ENCODE measurements around the gene SEMA7A.
A peak's percentile ranks its signal among the peaks of the same experiment; 100 is the strongest.

SEMA7A gene

GRCh38 chr15:74386496-74387140 lies 47.1 kb downstream of the SEMA7A start:
- Histone ChIP-seq H3K9me3 (ENCODE audit: control extremely low read depth in 1 of 5, control insufficient read depth in 4 of 5, insufficient read depth in 2 of 5, low read depth in 1 of 5, low read length in 4 of 5) (no peaks in the 10 kb centered on the region), H3K36me3 (ENCODE audit: control insufficient read depth in 4 of 4, insufficient read depth in 4 of 4, low read length in 3 of 4) (no peaks in the 10 kb centered on the region), H3K4me1 (ENCODE audit: control extremely low read depth in 1 of 4, control insufficient read depth in 4 of 4, insufficient read depth in 4 of 4, low read length in 3 of 4) (peaks cover 0 to 90% (median 82%) of the 10 kb centered on the region in 4 experiments), H3K27me3 (replicated peaks in 2 of 5; ENCODE audit: control insufficient read depth in 4 of 5, insufficient read depth in 5 of 5, low read length in 4 of 5) (no peaks in the 10 kb centered on the region), H3K27ac (ENCODE audit: insufficient read depth in 1 of 2, low read depth in 1 of 2, low read length in 2 of 2, poor library complexity in 1 of 2, severe bottlenecking in 2 of 2) (no peak overlapping the region), H3K4me3 (ENCODE audit: control insufficient read depth in 1 of 7, extremely low read depth in 1 of 7, insufficient read depth in 4 of 7, low read depth in 2 of 7, low read length in 6 of 7) (no peak overlapping the region)
- WGBS (ENCODE audit: insufficient coverage): 91% methylated on average over 8 of the region's 15 CpGs
- DNase-seq: no peak
- ChIA-PET CTCF (interaction anchor here (1.0 to 22.0 kb wide), 5 partner anchors 13 to 337 kb away, joined by 3 to 671 read pairs (median 50); partner anchors contain the start of genes CYP11A1 and SEMA7A), POLR2A (interaction anchor here (0.6 to 2.5 kb wide), 2 partner anchors 16 to 91 kb away, joined by 5 to 12 read pairs; no protein-coding TSS in a partner anchor)

GRCh38 chr15:74385733-74386132 lies 48.0 kb downstream of the SEMA7A start:
- peaks cover 0 to 81% (median 73%) of the 10 kb centered on the region in 4 experiments for H3K4me1 ChIP-seq (ENCODE audit: control extremely low read depth in 1 of 4, control insufficient read depth in 4 of 4, insufficient read depth in 4 of 4, low read length in 3 of 4)
- ChIA-PET POLR2A (interaction anchor here (0.6 to 2.5 kb wide), 3 partner anchors 17 to 92 kb away, joined by 3 to 12 read pairs (median 5); no protein-coding TSS in a partner anchor), CTCF (interaction anchor here (1.0 to 22.0 kb wide), 7 partner anchors 10 to 336 kb away, joined by 3 to 671 read pairs (median 8); partner anchors contain the start of genes CYP11A1 and SEMA7A)
- no peaks in the 10 kb centered on the region for H3K36me3 ChIP-seq (ENCODE audit: control insufficient read depth in 4 of 4, insufficient read depth in 4 of 4, low read length in 3 of 4)
- H3K4me3 ChIP-seq (ENCODE audit: control insufficient read depth in 1 of 7, extremely low read depth in 1 of 7, insufficient read depth in 4 of 7, low read depth in 2 of 7, low read length in 6 of 7): no peak overlapping the region
- H3K27me3 ChIP-seq (replicated peaks in 2 of 5; ENCODE audit: control insufficient read depth in 4 of 5, insufficient read depth in 5 of 5, low read length in 4 of 5): no peaks in the 10 kb centered on the region
- no peaks in the 10 kb centered on the region for H3K9me3 ChIP-seq (ENCODE audit: control extremely low read depth in 1 of 5, control insufficient read depth in 4 of 5, insufficient read depth in 2 of 5, low read depth in 1 of 5, low read length in 4 of 5)
- 94% methylated on average over 4 of the region's 6 CpGs for WGBS (ENCODE audit: insufficient coverage)
- H3K27ac ChIP-seq (ENCODE audit: insufficient read depth in 1 of 2, low read depth in 1 of 2, low read length in 2 of 2, poor library complexity in 1 of 2, severe bottlenecking in 2 of 2): peak overlapping the region in 1 of 2 experiments; percentile 40
- no peak for DNase-seq

- no peaks in the 10 kb centered on the region for H3K27me3 ChIP-seq (replicated peaks in 2 of 5; ENCODE audit: control insufficient read depth in 4 of 5, insufficient read depth in 5 of 5, low read length in 4 of 5)
- H3K9me3 ChIP-seq (ENCODE audit: control extremely low read depth in 1 of 5, control insufficient read depth in 4 of 5, insufficient read depth in 2 of 5, low read depth in 1 of 5, low read length in 4 of 5): no peaks in the 10 kb centered on the region
- 23% methylated on average over 4 of the region's 8 CpGs for WGBS (ENCODE audit: insufficient coverage)
- peaks cover 0 to 74% (median 66%) of the 10 kb centered on the region in 4 experiments for H3K4me1 ChIP-seq (ENCODE audit: control extremely low read depth in 1 of 4, control insufficient read depth in 4 of 4, insufficient read depth in 4 of 4, low read length in 3 of 4)
- no peaks in the 10 kb centered on the region for H3K36me3 ChIP-seq (ENCODE audit: control insufficient read depth in 4 of 4, insufficient read depth in 4 of 4, low read length in 3 of 4)
- ChIA-PET POLR2A (interaction anchor here (0.5 to 2.5 kb wide), 5 partner anchors 18 to 726 kb away, joined by 3 to 12 read pairs (median 3); no protein-coding TSS in a partner anchor), CTCF (interaction anchor here (1.0 to 22.0 kb wide), 11 partner anchors 10 to 336 kb away, joined by 3 to 671 read pairs (median 7); partner anchors contain the start of genes CYP11A1 and SEMA7A)
- peak overlapping the region in 1 of 2 experiments; percentile 40 for H3K27ac ChIP-seq (ENCODE audit: insufficient read depth in 1 of 2, low read depth in 1 of 2, low read length in 2 of 2, poor library complexity in 1 of 2, severe bottlenecking in 2 of 2)
- peak; percentile 84 to 97 (median 95) for DNase-seq
- no peak overlapping the region for H3K4me3 ChIP-seq (ENCODE audit: control insufficient read depth in 1 of 7, extremely low read depth in 1 of 7, insufficient read depth in 4 of 7, low read depth in 2 of 7, low read length in 6 of 7)
Observed at GRCh38 chr15:74384881-74385643, 48.7 kb downstream of the SEMA7A start.

- POLR2A ChIA-PET: interaction anchor here (0.5 to 2.5 kb wide), 3 partner anchors 19 to 77 kb away, joined by 3 to 12 read pairs (median 5); no protein-coding TSS in a partner anchor
- Histone ChIP-seq H3K36me3 (ENCODE audit: control insufficient read depth in 4 of 4, insufficient read depth in 4 of 4, low read length in 3 of 4) (no peaks in the 10 kb centered on the region), H3K27me3 (replicated peaks in 2 of 5; ENCODE audit: control insufficient read depth in 4 of 5, insufficient read depth in 5 of 5, low read length in 4 of 5) (no peaks in the 10 kb centered on the region), H3K9me3 (ENCODE audit: control extremely low read depth in 1 of 5, control insufficient read depth in 4 of 5, insufficient read depth in 2 of 5, low read depth in 1 of 5, low read length in 4 of 5) (no peaks in the 10 kb centered on the region), H3K4me1 (ENCODE audit: control extremely low read depth in 1 of 4, control insufficient read depth in 4 of 4, insufficient read depth in 4 of 4, low read length in 3 of 4) (peaks cover 0 to 69% (median 62%) of the 10 kb centered on the region in 4 experiments), H3K27ac (ENCODE audit: insufficient read depth in 1 of 2, low read depth in 1 of 2, low read length in 2 of 2, poor library complexity in 1 of 2, severe bottlenecking in 2 of 2) (no peak overlapping the region), H3K4me3 (ENCODE audit: control insufficient read depth in 1 of 7, extremely low read depth in 1 of 7, insufficient read depth in 4 of 7, low read depth in 2 of 7, low read length in 6 of 7) (no peak overlapping the region)
- CTCF ChIA-PET: interaction anchor here (1.0 to 22.0 kb wide), 11 partner anchors 10 to 104 kb away, joined by 3 to 671 read pairs (median 7); partner anchors contain the start of genes CYP11A1 and SEMA7A
- 41% methylated on average over 3 of the region's 3 CpGs for WGBS (ENCODE audit: insufficient coverage)
- no peak for DNase-seq
Observed at GRCh38 chr15:74384566-74384880, 49.2 kb downstream of the SEMA7A start.

GRCh38 chr15:74383695-74384565 lies 49.8 kb downstream of the SEMA7A start:
- no peak overlapping the region for H3K4me3 ChIP-seq (ENCODE audit: control insufficient read depth in 1 of 7, extremely low read depth in 1 of 7, insufficient read depth in 4 of 7, low read depth in 2 of 7, low read length in 6 of 7)
- WGBS (ENCODE audit: insufficient coverage): 85% methylated on average over 8 of the region's 8 CpGs
- H3K27me3 ChIP-seq (replicated peaks in 2 of 5; ENCODE audit: control insufficient read depth in 4 of 5, insufficient read depth in 5 of 5, low read length in 4 of 5): no peaks in the 10 kb centered on the region
- H3K4me1 ChIP-seq (ENCODE audit: control extremely low read depth in 1 of 4, control insufficient read depth in 4 of 4, insufficient read depth in 4 of 4, low read length in 3 of 4): peaks cover 0 to 68% (median 59%) of the 10 kb centered on the region in 4 experiments
- DNase-seq: peak in 2 of 3 donors; percentile 41 to 42
- ChIA-PET CTCF (interaction anchor here (1.1 to 22.0 kb wide), 11 partner anchors 9 to 248 kb away, joined by 3 to 671 read pairs (median 7); partner anchors contain the start of gene SEMA7A), POLR2A (no interaction called here)
- H3K9me3 ChIP-seq (ENCODE audit: control extremely low read depth in 1 of 5, control insufficient read depth in 4 of 5, insufficient read depth in 2 of 5, low read depth in 1 of 5, low read length in 4 of 5): no peaks in the 10 kb centered on the region
- no peaks in the 10 kb centered on the region for H3K36me3 ChIP-seq (ENCODE audit: control insufficient read depth in 4 of 4, insufficient read depth in 4 of 4, low read length in 3 of 4)
- H3K27ac ChIP-seq (ENCODE audit: insufficient read depth in 1 of 2, low read depth in 1 of 2, low read length in 2 of 2, poor library complexity in 1 of 2, severe bottlenecking in 2 of 2): no peak overlapping the region

- CTCF ChIA-PET: interaction anchor here (1.0 to 22.0 kb wide), 12 partner anchors 10 to 249 kb away, joined by 3 to 671 read pairs (median 8); partner anchors contain the start of gene SEMA7A
- no peak for DNase-seq
- H3K27ac ChIP-seq (ENCODE audit: insufficient read depth in 1 of 2, low read depth in 1 of 2, low read length in 2 of 2, poor library complexity in 1 of 2, severe bottlenecking in 2 of 2): no peak overlapping the region
- WGBS (ENCODE audit: insufficient coverage): 94% methylated on average over 4 of the region's 4 CpGs
- H3K36me3 ChIP-seq (ENCODE audit: control insufficient read depth in 4 of 4, insufficient read depth in 4 of 4, low read length in 3 of 4): no peaks in the 10 kb centered on the region
- peaks cover 0 to 68% (median 59%) of the 10 kb centered on the region in 4 experiments for H3K4me1 ChIP-seq (ENCODE audit: control extremely low read depth in 1 of 4, control insufficient read depth in 4 of 4, insufficient read depth in 4 of 4, low read length in 3 of 4)
- H3K27me3 ChIP-seq (replicated peaks in 2 of 5; ENCODE audit: control insufficient read depth in 4 of 5, insufficient read depth in 5 of 5, low read length in 4 of 5): no peaks in the 10 kb centered on the region
- no peaks in the 10 kb centered on the region for H3K9me3 ChIP-seq (ENCODE audit: control extremely low read depth in 1 of 5, control insufficient read depth in 4 of 5, insufficient read depth in 2 of 5, low read depth in 1 of 5, low read length in 4 of 5)
- no peak overlapping the region for H3K4me3 ChIP-seq (ENCODE audit: control insufficient read depth in 1 of 7, extremely low read depth in 1 of 7, insufficient read depth in 4 of 7, low read depth in 2 of 7, low read length in 6 of 7)
- POLR2A ChIA-PET: interaction anchor here (1.2 to 1.4 kb wide), 2 partner anchors 19 to 50 kb away, joined by 3 to 5 read pairs; partner anchors contain the start of gene SEMA7A
Observed at GRCh38 chr15:74383286-74383685, 50.5 kb downstream of the SEMA7A start.
